ENCODE measurements around the gene STRBP. TPM values are rescaled to one million over a fixed set of nuclear protein-coding genes. Genes with fewer than 3 reads are reported as not detected.
A peak's percentile ranks its signal among the peaks of the same experiment; 100 is the strongest.
"Not testable (repeated sequence)": the region's sequence is repeated elsewhere in the genome, so short reads cannot be mapped to it uniquely, and the experiment has no call there.

Gene STRBP
- total and polyA plus RNA-seq, 2 experiments from 2014 or later = 1.4 to 2.5 TPM

GRCh38 chr9:123276551-123276950 lies 8.2 kb upstream of the STRBP start:
- Histone ChIP-seq H3K27ac (no peak overlapping the region), H2AFZ (no peak overlapping the region), H3K27me3 (replicated peaks; ENCODE audit: insufficient read depth) (peaks cover 8% of the 10 kb centered on the region; the same call in 1 of the 2 replicates), H3K4me3 (no peak overlapping the region), H3K79me2 (ENCODE audit: insufficient read depth) (no peaks in the 10 kb centered on the region), H3K9me2 (ENCODE audit: insufficient read depth) (no peaks in the 10 kb centered on the region), H3K4me1 (ENCODE audit: insufficient read depth) (no peaks in the 10 kb centered on the region), H3K36me3 (ENCODE audit: low read depth) (no peaks in the 10 kb centered on the region), H3K9ac (no peak overlapping the region), H3F3A (ENCODE audit: insufficient read depth) (no peaks in the 10 kb centered on the region), H3K9me3 (ENCODE audit: low read depth) (no peaks in the 10 kb centered on the region), H3K4me2 (ENCODE audit: unreplicated experiment) (no peak overlapping the region), H4K20me1 (ENCODE audit: insufficient read depth) (no peaks in the 10 kb centered on the region)
- in situ Hi-C loops (cut with MboI) = no loop called here
- TF ChIP-seq EZH2 (IDR thresholded peaks at IDR 0.05; ENCODE audit: insufficient read depth, poor library complexity, severe bottlenecking) (no peak), EZH2phosphoT487 (IDR thresholded peaks at IDR 0.05; ENCODE audit: insufficient read depth, low read depth) (no peak)
- no peak for DNase-seq

GRCh38 chr9:123271133-123271532 lies 2.7 kb upstream of the STRBP start:
- H3K4me3 ChIP-seq; H2AFZ ChIP-seq; DNase-seq; H3K27ac ChIP-seq; H3K9ac ChIP-seq; H3K4me1 ChIP-seq (ENCODE audit: insufficient read depth); H3K4me2 ChIP-seq (ENCODE audit: unreplicated experiment); H3K27me3 ChIP-seq (replicated peaks; ENCODE audit: insufficient read depth); H3K9me3 ChIP-seq (ENCODE audit: low read depth); H3K36me3 ChIP-seq (ENCODE audit: low read depth); in situ Hi-C loops (cut with MboI); H3F3A ChIP-seq (ENCODE audit: insufficient read depth); H3K9me2 ChIP-seq (ENCODE audit: insufficient read depth); H3K79me2 ChIP-seq (ENCODE audit: insufficient read depth); H4K20me1 ChIP-seq (ENCODE audit: insufficient read depth): not testable (repeated sequence)
- WGBS, 2 experiments (ENCODE audit: low coverage in 1 of 2, low lambda C conversion rate in 2 of 2, missing lambda C conversion rate in 2 of 2) = 81 to 84% methylated on average over 6 of the region's 6 CpGs

- WGBS, 2 experiments (ENCODE audit: low coverage in 1 of 2, low lambda C conversion rate in 2 of 2, missing lambda C conversion rate in 2 of 2) = 45 to 47% methylated on average over 7 of the region's 7 CpGs
- in situ Hi-C loops (cut with MboI) = no loop called here
Measured at GRCh38 chr9:123269281-123269680, 895 bp upstream of the STRBP start.

GRCh38 chr9:123268199-123268464 lies 254 bp downstream of the STRBP start:
- Histone ChIP-seq H3K4me3 (peak overlapping the region; percentile 91), H3K4me2 (ENCODE audit: unreplicated experiment) (peak overlapping the region; percentile 65), H2AFZ (peak overlapping the region; percentile 83), H4K20me1 (ENCODE audit: insufficient read depth) (no peaks in the 10 kb centered on the region), H3F3A (ENCODE audit: insufficient read depth) (no peaks in the 10 kb centered on the region), H3K9me2 (ENCODE audit: insufficient read depth) (no peaks in the 10 kb centered on the region), H3K79me2 (ENCODE audit: insufficient read depth) (no peaks in the 10 kb centered on the region), H3K9ac (peak overlapping the region; percentile 62), H3K27ac (no peak overlapping the region), H3K9me3 (ENCODE audit: low read depth) (no peaks in the 10 kb centered on the region), H3K27me3 (replicated peaks; ENCODE audit: insufficient read depth) (peaks cover 22% of the 10 kb centered on the region), H3K4me1 (ENCODE audit: insufficient read depth) (no peaks in the 10 kb centered on the region), H3K36me3 (ENCODE audit: low read depth) (no peaks in the 10 kb centered on the region)
- in situ Hi-C loops (cut with MboI) = no loop called here
- TF ChIP-seq EZH2phosphoT487 (IDR thresholded peaks at IDR 0.05; ENCODE audit: insufficient read depth, low read depth) (no peak), EZH2 (IDR thresholded peaks at IDR 0.05; ENCODE audit: insufficient read depth, poor library complexity, severe bottlenecking) (no peak)
- DNase-seq = no peak
- 1 to 2% methylated on average over 22 to 43 of the region's 49 CpGs for WGBS, 2 experiments (ENCODE audit: low coverage in 1 of 2, low lambda C conversion rate in 2 of 2, missing lambda C conversion rate in 2 of 2)

More at GRCh38 chr9:123269281-123269680, 895 bp upstream of the STRBP start:
- H4K20me1 ChIP-seq (ENCODE audit: insufficient read depth) = no peaks in the 10 kb centered on the region
- no peaks in the 10 kb centered on the region for H3K9me3 ChIP-seq (ENCODE audit: low read depth)
- no peaks in the 10 kb centered on the region for H3F3A ChIP-seq (ENCODE audit: insufficient read depth)
- peak overlapping the region; percentile 97; the same call in 1 of the 2 replicates for H2AFZ ChIP-seq
- H3K79me2 ChIP-seq (ENCODE audit: insufficient read depth) = no peaks in the 10 kb centered on the region
- no peaks in the 10 kb centered on the region for H3K4me1 ChIP-seq (ENCODE audit: insufficient read depth)
- no peak overlapping the region for H3K9ac ChIP-seq
- no peak overlapping the region for H3K4me2 ChIP-seq (ENCODE audit: unreplicated experiment)
- H3K27ac ChIP-seq = no peak overlapping the region
- H3K36me3 ChIP-seq (ENCODE audit: low read depth) = no peaks in the 10 kb centered on the region
- DNase-seq = no peak
- no peaks in the 10 kb centered on the region for H3K9me2 ChIP-seq (ENCODE audit: insufficient read depth)
- peaks cover 20% of the 10 kb centered on the region for H3K27me3 ChIP-seq (replicated peaks; ENCODE audit: insufficient read depth)
- TF ChIP-seq EZH2 (IDR thresholded peaks at IDR 0.05; ENCODE audit: insufficient read depth, poor library complexity, severe bottlenecking) (no peak), EZH2phosphoT487 (IDR thresholded peaks at IDR 0.05; ENCODE audit: insufficient read depth, low read depth) (no peak)
- H3K4me3 ChIP-seq = peak overlapping the region; percentile 91; the same call in 1 of the 2 replicates

GRCh38 chr9:123267481-123268198 lies 746 bp downstream of the STRBP start:
- Histone ChIP-seq H3F3A (ENCODE audit: insufficient read depth) (no peaks in the 10 kb centered on the region), H3K4me1 (ENCODE audit: insufficient read depth) (no peaks in the 10 kb centered on the region), H2AFZ (peak overlapping the region; percentile 83), H4K20me1 (ENCODE audit: insufficient read depth) (no peaks in the 10 kb centered on the region), H3K9me2 (ENCODE audit: insufficient read depth) (no peaks in the 10 kb centered on the region), H3K9ac (peak overlapping the region; percentile 62), H3K4me3 (peak overlapping the region; percentile 91), H3K79me2 (ENCODE audit: insufficient read depth) (no peaks in the 10 kb centered on the region), H3K27ac (no peak overlapping the region), H3K9me3 (ENCODE audit: low read depth) (no peaks in the 10 kb centered on the region), H3K27me3 (replicated peaks; ENCODE audit: insufficient read depth) (peaks cover 22% of the 10 kb centered on the region), H3K4me2 (ENCODE audit: unreplicated experiment) (peak overlapping the region; percentile 65), H3K36me3 (ENCODE audit: low read depth) (no peaks in the 10 kb centered on the region)
- in situ Hi-C loops (cut with MboI) = no loop called here
- WGBS, 2 experiments (ENCODE audit: low coverage in 1 of 2, low lambda C conversion rate in 2 of 2, missing lambda C conversion rate in 2 of 2) = 2 to 7% methylated on average over 12 to 34 of the region's 34 CpGs
- no peak for DNase-seq
- TF ChIP-seq EZH2phosphoT487 (IDR thresholded peaks at IDR 0.05; ENCODE audit: insufficient read depth, low read depth) = no peak
- no peak for TF ChIP-seq EZH2 (IDR thresholded peaks at IDR 0.05; ENCODE audit: insufficient read depth, poor library complexity, severe bottlenecking)
